Measurements from ENCODE around the gene PARD3.

Gene PARD3

GRCh38 chr10:34229917-34230316 is 585.2 kb downstream of the PARD3 start:
- DNase-seq = no peak

- DNase-seq = no peak
Measured at GRCh38 chr10:34228066-34228465, 587.0 kb downstream of the PARD3 start.

- DNase-seq = no peak
Measured at GRCh38 chr10:34224639-34225038, 590.5 kb downstream of the PARD3 start.

GRCh38 chr10:34223658-34224057 is 591.4 kb downstream of the PARD3 start:
- no peak for DNase-seq

- DNase-seq = no peak
Measured at GRCh38 chr10:34222359-34222758, 592.7 kb downstream of the PARD3 start.

- DNase-seq = no peak
Measured at GRCh38 chr10:34219753-34220548, 595.1 kb downstream of the PARD3 start.

- no peak for DNase-seq
Measured at GRCh38 chr10:34217524-34217923, 597.6 kb downstream of the PARD3 start.

GRCh38 chr10:34216348-34216945 is 598.6 kb downstream of the PARD3 start:
- no peak for DNase-seq

GRCh38 chr10:34213805-34214197 is 601.3 kb downstream of the PARD3 start:
- no peak for DNase-seq

GRCh38 chr10:34213193-34213804 is 601.8 kb downstream of the PARD3 start:
- no peak for DNase-seq

GRCh38 chr10:34207343-34207742 is 607.8 kb downstream of the PARD3 start:
- no peak for DNase-seq

GRCh38 chr10:34206935-34207268 is 608.2 kb downstream of the PARD3 start:
- no peak for DNase-seq

GRCh38 chr10:34206078-34206934 is 608.8 kb downstream of the PARD3 start:
- DNase-seq = no peak

- DNase-seq = no peak
Measured at GRCh38 chr10:34205452-34205851, 609.6 kb downstream of the PARD3 start.

GRCh38 chr10:34203966-34204630 is 611.0 kb downstream of the PARD3 start:
- DNase-seq = no peak

GRCh38 chr10:34200355-34200901 is 614.7 kb downstream of the PARD3 start:
- no peak for DNase-seq

GRCh38 chr10:34198953-34199352 is 616.1 kb downstream of the PARD3 start:
- DNase-seq = no peak

- DNase-seq = no peak
Measured at GRCh38 chr10:34196058-34196433, 619.0 kb downstream of the PARD3 start.

GRCh38 chr10:34195364-34196057 is 619.6 kb downstream of the PARD3 start:
- DNase-seq = no peak

GRCh38 chr10:34193931-34194626 is 621.0 kb downstream of the PARD3 start:
- DNase-seq = no peak

- no peak for DNase-seq
Measured at GRCh38 chr10:34192646-34193045, 622.5 kb downstream of the PARD3 start.
